Measurements from ENCODE around the gene ARID1B.

DNA sequence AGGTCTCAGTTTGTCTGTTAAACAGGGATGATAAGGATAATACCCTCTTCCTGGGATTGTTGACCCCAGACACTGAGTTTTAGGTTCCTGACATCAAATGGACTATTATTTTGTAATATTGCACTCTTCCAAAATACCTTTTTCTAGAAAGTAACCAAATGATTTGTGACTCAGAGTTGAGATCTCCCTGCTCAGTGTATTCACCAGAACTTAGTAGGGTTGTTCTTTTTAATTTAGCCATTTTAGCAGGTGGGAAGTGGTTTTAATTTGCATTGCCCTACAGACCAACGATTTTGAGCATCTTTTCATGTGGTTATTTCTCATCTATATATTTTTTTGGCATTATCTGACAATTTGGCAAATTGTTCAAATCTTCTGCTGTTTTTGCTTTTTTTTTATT is 471.1 kb downstream of the ARID1B start:
- TF ChIP-seq POLR2A (IDR thresholded peaks at IDR 0.05) (no peak), POLR2AphosphoS5 (IDR thresholded peaks at IDR 0.05) (no peak)
- TF ChIP-seq, protein P1, sequence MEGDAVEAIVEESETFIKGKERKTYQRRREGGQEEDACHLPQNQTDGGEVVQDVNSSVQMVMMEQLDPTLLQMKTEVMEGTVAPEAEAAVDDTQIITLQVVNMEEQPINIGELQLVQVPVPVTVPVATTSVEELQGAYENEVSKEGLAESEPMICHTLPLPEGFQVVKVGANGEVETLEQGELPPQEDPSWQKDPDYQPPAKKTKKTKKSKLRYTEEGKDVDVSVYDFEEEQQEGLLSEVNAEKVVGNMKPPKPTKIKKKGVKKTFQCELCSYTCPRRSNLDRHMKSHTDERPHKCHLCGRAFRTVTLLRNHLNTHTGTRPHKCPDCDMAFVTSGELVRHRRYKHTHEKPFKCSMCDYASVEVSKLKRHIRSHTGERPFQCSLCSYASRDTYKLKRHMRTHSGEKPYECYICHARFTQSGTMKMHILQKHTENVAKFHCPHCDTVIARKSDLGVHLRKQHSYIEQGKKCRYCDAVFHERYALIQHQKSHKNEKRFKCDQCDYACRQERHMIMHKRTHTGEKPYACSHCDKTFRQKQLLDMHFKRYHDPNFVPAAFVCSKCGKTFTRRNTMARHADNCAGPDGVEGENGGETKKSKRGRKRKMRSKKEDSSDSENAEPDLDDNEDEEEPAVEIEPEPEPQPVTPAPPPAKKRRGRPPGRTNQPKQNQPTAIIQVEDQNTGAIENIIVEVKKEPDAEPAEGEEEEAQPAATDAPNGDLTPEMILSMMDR (IDR thresholded peaks at IDR 0.05 in 8 of 11, conservative IDR thresholded peaks at IDR 0.05 in 3 of 11): no peak
